Skeletal muscle satellite cell (primary cell): Measurements from ENCODE around the gene LAMB3.

Experiments used
- H3K27me3 ChIP-seq: 2 replicates; pipeline ENCODE4 v1.7.0; 2013; ENCODE audit warnings: low read length; ENCODE audit not compliant: control insufficient read depth, insufficient read depth
- H3K36me3 ChIP-seq: 2 replicates; pipeline ENCODE4 v1.7.0; 2013; ENCODE audit warnings: mild to moderate bottlenecking, control low read depth, low read length; ENCODE audit not compliant: insufficient read depth
- H3K4me1 ChIP-seq: 2 replicates; pipeline ENCODE4 v1.7.0; 2013; ENCODE audit warnings: low read length; ENCODE audit not compliant: control insufficient read depth, insufficient read depth
- H3K4me2 ChIP-seq: 2 replicates; pipeline ENCODE4 v1.7.0; 2013; ENCODE audit warnings: mild to moderate bottlenecking, low read length
- H3K4me3 ChIP-seq: 2 replicates; pipeline ENCODE4 v1.7.0; 2013; ENCODE audit warnings: low read length
- H3K9ac ChIP-seq: 2 replicates; pipeline ENCODE4 v1.7.0; 2013; ENCODE audit warnings: mild to moderate bottlenecking, low read depth, low read length, moderate library complexity
- H3K9me3 ChIP-seq: replicated peaks from 2 replicates; pipeline ENCODE4 v1.7.0; 2013; ENCODE audit warnings: mild to moderate bottlenecking, control low read depth, low read length

The LAMB3 gene

GRCh38 chr1:209628618-209629299 is 23.5 kb downstream of the LAMB3 start:
- Histone ChIP-seq H3K27me3 (no peaks in the 10 kb centered on the region), H3K36me3 (no peaks in the 10 kb centered on the region), H3K9me3 (no peaks in the 10 kb centered on the region), H3K4me3 (no peak overlapping the region), H3K4me1 (peaks cover 36% of the 10 kb centered on the region), H3K4me2 (no peak overlapping the region), H3K9ac (no peak overlapping the region)

- Histone ChIP-seq H3K4me1 (peaks cover 30% of the 10 kb centered on the region), H3K4me2 (peak overlapping the region; percentile 50), H3K36me3 (no peaks in the 10 kb centered on the region), H3K9ac (no peak overlapping the region), H3K27me3 (no peaks in the 10 kb centered on the region), H3K9me3 (no peaks in the 10 kb centered on the region), H3K4me3 (no peak overlapping the region)
These were observed 24.5 kb downstream of the LAMB3 start for GRCh38 chr1:209627732-209628196.

GRCh38 chr1:209627027-209627731 is 25.0 kb downstream of the LAMB3 start:
- H3K9ac ChIP-seq: no peak overlapping the region
- H3K36me3 ChIP-seq: no peaks in the 10 kb centered on the region
- H3K9me3 ChIP-seq: no peaks in the 10 kb centered on the region
- peak overlapping the region; percentile 50 for H3K4me2 ChIP-seq
- no peak overlapping the region for H3K4me3 ChIP-seq
- peaks cover 30% of the 10 kb centered on the region for H3K4me1 ChIP-seq
- no peaks in the 10 kb centered on the region for H3K27me3 ChIP-seq

- no peak overlapping the region for H3K4me3 ChIP-seq
- no peak overlapping the region for H3K9ac ChIP-seq
- H3K9me3 ChIP-seq: no peaks in the 10 kb centered on the region
- peaks cover 30% of the 10 kb centered on the region for H3K4me1 ChIP-seq
- no peaks in the 10 kb centered on the region for H3K27me3 ChIP-seq
- no peaks in the 10 kb centered on the region for H3K36me3 ChIP-seq
- no peak overlapping the region for H3K4me2 ChIP-seq
These were observed 25.7 kb downstream of the LAMB3 start for GRCh38 chr1:209626346-209627026.

GRCh38 chr1:209625791-209626285 is 26.4 kb downstream of the LAMB3 start:
- Histone ChIP-seq H3K9ac (peak overlapping the region; percentile 51), H3K4me1 (peaks cover 30% of the 10 kb centered on the region), H3K9me3 (no peaks in the 10 kb centered on the region), H3K27me3 (no peaks in the 10 kb centered on the region), H3K4me3 (no peak overlapping the region), H3K36me3 (no peaks in the 10 kb centered on the region), H3K4me2 (peak overlapping the region; percentile 39)

GRCh38 chr1:209624558-209625549 is 27.4 kb downstream of the LAMB3 start:
- peak overlapping the region; percentile 51 for H3K9ac ChIP-seq
- H3K36me3 ChIP-seq: no peaks in the 10 kb centered on the region
- no peaks in the 10 kb centered on the region for H3K9me3 ChIP-seq
- H3K27me3 ChIP-seq: no peaks in the 10 kb centered on the region
- no peak overlapping the region for H3K4me3 ChIP-seq
- H3K4me1 ChIP-seq: peaks cover 30% of the 10 kb centered on the region
- H3K4me2 ChIP-seq: peak overlapping the region; percentile 39

GRCh38 chr1:209622841-209623829 is 29.1 kb downstream of the LAMB3 start:
- Histone ChIP-seq H3K9ac (no peak overlapping the region), H3K4me2 (no peak overlapping the region), H3K4me1 (peaks cover 42% of the 10 kb centered on the region), H3K36me3 (no peaks in the 10 kb centered on the region), H3K4me3 (no peak overlapping the region), H3K27me3 (no peaks in the 10 kb centered on the region), H3K9me3 (no peaks in the 10 kb centered on the region)

- Histone ChIP-seq H3K4me1 (peaks cover 35% of the 10 kb centered on the region), H3K4me3 (no peak overlapping the region), H3K36me3 (no peaks in the 10 kb centered on the region), H3K27me3 (no peaks in the 10 kb centered on the region), H3K4me2 (no peak overlapping the region), H3K9ac (no peak overlapping the region), H3K9me3 (no peaks in the 10 kb centered on the region)
These were observed 30.2 kb downstream of the LAMB3 start for GRCh38 chr1:209621741-209622655.

- H3K9me3 ChIP-seq: no peaks in the 10 kb centered on the region
- no peak overlapping the region for H3K4me2 ChIP-seq
- no peaks in the 10 kb centered on the region for H3K27me3 ChIP-seq
- H3K4me3 ChIP-seq: no peak overlapping the region
- no peaks in the 10 kb centered on the region for H3K36me3 ChIP-seq
- H3K9ac ChIP-seq: no peak overlapping the region
- peaks cover 29% of the 10 kb centered on the region for H3K4me1 ChIP-seq
These were observed 30.9 kb downstream of the LAMB3 start for GRCh38 chr1:209621286-209621685.
